ENCODE results near the gene TSACC. TPM values are rescaled to one million over a fixed set of nuclear protein-coding genes. Genes with fewer than 3 reads are reported as not detected.

TSACC gene
- total and polyA plus RNA-seq, 10 of the 15 experiments (the other 5 are each of a cell fraction or from before 2014, with no cell fraction given) = 0.25 to 2.8 (median 0.92) TPM; not detected in 4

- Histone ChIP-seq H3K4me3 (no peak overlapping the region), H3K4me2 (ENCODE audit: control insufficient read depth, insufficient read depth) (no peak overlapping the region), H2AFZ (ENCODE audit: control insufficient read depth, low read depth, low read length) (no peak overlapping the region), H3K27ac (ENCODE audit: control insufficient read depth, insufficient read depth) (no peak overlapping the region), H3K9me3 (replicated peaks; ENCODE audit: control insufficient read depth, insufficient read depth, low read length) (no peaks in the 10 kb centered on the region), H4K20me1 (ENCODE audit: control insufficient read depth, insufficient read depth) (no peaks in the 10 kb centered on the region), H3K4me1 (ENCODE audit: control insufficient read depth, insufficient read depth, low read length) (peaks cover 4% of the 10 kb centered on the region), H3K27me3 (replicated peaks in 1 of 2; ENCODE audit: control insufficient read depth in 2 of 2, insufficient read depth in 2 of 2, low read length in 1 of 2) (no peaks in the 10 kb centered on the region), H3K9ac (ENCODE audit: control insufficient read depth, insufficient read depth, low read length) (no peak overlapping the region), H3K36me3 (ENCODE audit: control insufficient read depth in 2 of 2, insufficient read depth in 2 of 2, low read length in 1 of 2) (peaks cover 0 to 1% of the 10 kb centered on the region in 2 experiments; a peak in 1 of 4 replicates), H3K79me2 (ENCODE audit: control insufficient read depth, insufficient read depth, low read length) (no peaks in the 10 kb centered on the region)
- ChIA-PET POLR2A (interaction anchor here (3.0 kb wide), 1 partner anchor 10 kb away, joined by 12 read pairs; the partner anchor contains the start of genes SMG5 and TMEM79), RAD21 (ENCODE audit: unreplicated experiment) (no interaction called here), SMC1A (ENCODE audit: uncharacterized antibody, unreplicated experiment) (interaction anchor here (3.3 kb wide), 1 partner anchor 10 kb away, joined by 10 read pairs; the partner anchor contains the start of genes SMG5 and TMEM79), CTCF (interaction anchor here (1.2 kb wide), 1 partner anchor 10 kb away, joined by 3 read pairs; no protein-coding TSS in a partner anchor)
- no peak for ATAC-seq
- no peak for FAIRE-seq
- intact Hi-C loops (cut with micrococcal nuclease; ENCODE audit: unreplicated experiment) (no loop called here), in situ Hi-C loops (cut with MboI) (no loop called here)
- no TSS peak for BruUV-seq (replicated peaks)
- WGBS (ENCODE audit: insufficient coverage, insufficient replicate concordance, low lambda C conversion rate, missing lambda C conversion rate) = 85% methylated on average over 8 of the region's 8 CpGs
- TF ChIP-seq ATF2 (IDR thresholded peaks at IDR 0.05; ENCODE audit: low read length) (no peak), IRF4 (IDR thresholded peaks at IDR 0.05; ENCODE audit: low read depth, low read length) (no peak)
- no peak for DNase-seq (ENCODE audit: low read depth, low spot score)
Observed at GRCh38 chr1:156293098-156293434, 45.3 kb upstream of the TSACC start.

- H3K4me1 ChIP-seq (ENCODE audit: control insufficient read depth, insufficient read depth, low read length) = peaks cover 4% of the 10 kb centered on the region
- ChIA-PET POLR2A (interaction anchor here (3.0 kb wide), 1 partner anchor 11 kb away, joined by 12 read pairs; the partner anchor contains the start of genes SMG5 and TMEM79), SMC1A (ENCODE audit: uncharacterized antibody, unreplicated experiment) (interaction anchor here (1.4 to 3.3 kb wide), 2 partner anchors 11 to 67 kb away, joined by 4 to 10 read pairs; partner anchors contain the start of genes SMG5 and TMEM79), CTCF (interaction anchor here (0.7 to 1.2 kb wide), 3 partner anchors 9 to 13 kb away, joined by 3 read pairs; no protein-coding TSS in a partner anchor), RAD21 (ENCODE audit: unreplicated experiment) (no interaction called here)
- H3K36me3 ChIP-seq (ENCODE audit: control insufficient read depth in 2 of 2, insufficient read depth in 2 of 2, low read length in 1 of 2) = peaks cover 0 to 1% of the 10 kb centered on the region in 2 experiments; a peak in 1 of 4 replicates
- WGBS (ENCODE audit: insufficient coverage, insufficient replicate concordance, low lambda C conversion rate, missing lambda C conversion rate) = 84% methylated on average over 9 of the region's 9 CpGs
- BruUV-seq (replicated peaks) = no TSS peak
- H3K27me3 ChIP-seq (replicated peaks in 1 of 2; ENCODE audit: control insufficient read depth in 2 of 2, insufficient read depth in 2 of 2, low read length in 1 of 2) = no peaks in the 10 kb centered on the region
- in situ Hi-C loops (cut with MboI) (no loop called here), intact Hi-C loops (cut with micrococcal nuclease; ENCODE audit: unreplicated experiment) (no loop called here)
- no peak overlapping the region for H3K4me2 ChIP-seq (ENCODE audit: control insufficient read depth, insufficient read depth)
- no peak overlapping the region for H3K9ac ChIP-seq (ENCODE audit: control insufficient read depth, insufficient read depth, low read length)
- DNase-seq (ENCODE audit: low read depth, low spot score) (no peak), FAIRE-seq (no peak), ATAC-seq (no peak)
- TF ChIP-seq POLR2AphosphoS2 (IDR thresholded peaks at IDR 0.05; ENCODE audit: low read depth, low read length) (0 out of 2 replicates have a peak, but pooled peaks have one; percentile 12), TARDBP (IDR thresholded peaks at IDR 0.05; ENCODE audit: borderline replicate concordance) (no peak), TCF12 (IDR thresholded peaks at IDR 0.05; ENCODE audit: low read depth, low read length) (no peak)
- no peak overlapping the region for H2AFZ ChIP-seq (ENCODE audit: control insufficient read depth, low read depth, low read length)
- no peaks in the 10 kb centered on the region for H4K20me1 ChIP-seq (ENCODE audit: control insufficient read depth, insufficient read depth)
- no peaks in the 10 kb centered on the region for H3K79me2 ChIP-seq (ENCODE audit: control insufficient read depth, insufficient read depth, low read length)
- no peak overlapping the region for H3K27ac ChIP-seq (ENCODE audit: control insufficient read depth, insufficient read depth)
- H3K9me3 ChIP-seq (replicated peaks; ENCODE audit: control insufficient read depth, insufficient read depth, low read length) = no peaks in the 10 kb centered on the region
- H3K4me3 ChIP-seq = no peak overlapping the region
Observed at GRCh38 chr1:156293895-156294294, 44.4 kb upstream of the TSACC start.

Measured in GM12878 (cell line).